H9 (cell line): ENCODE results near the gene IST1. TPM values are rescaled to one million over a fixed set of nuclear protein-coding genes. Genes with fewer than 3 reads are reported as not detected.

Experiments used
- DNase-seq: peaks from one replicate; pipeline ENCODE4 v3.0.0-alpha.2; 2017
- H2AFZ ChIP-seq: one replicate; pipeline ENCODE4 v1.6.1; 2013; ENCODE audit warnings: mild to moderate bottlenecking, low read length, control low read depth, moderate library complexity
- H2AK5ac ChIP-seq: 2 replicates; pipeline ENCODE4 v1.6.1; 2013; ENCODE audit warnings: low read length, control low read depth, mixed read lengths; ENCODE audit not compliant: insufficient read length
- H2BK120ac ChIP-seq: one replicate; pipeline ENCODE4 v1.6.1; 2013; ENCODE audit warnings: low read depth, mild to moderate bottlenecking, low read length, control low read depth, inconsistent platforms; ENCODE audit not compliant: poor library complexity, severe bottlenecking
- H2BK12ac ChIP-seq: 2 replicates; pipeline ENCODE4 v1.6.1; 2013; ENCODE audit warnings: low read length, control low read depth, mixed read lengths, low read depth; ENCODE audit not compliant: insufficient read length
- H2BK15ac ChIP-seq: 2 replicates; pipeline ENCODE4 v1.6.1; 2013; ENCODE audit warnings: low read depth, low read length, control low read depth
- H2BK20ac ChIP-seq: one replicate; pipeline ENCODE4 v1.6.1; 2013; ENCODE audit warnings: low read depth, mild to moderate bottlenecking, low read length, control low read depth, inconsistent platforms; ENCODE audit not compliant: poor library complexity, severe bottlenecking
- H2BK5ac ChIP-seq: 2 replicates; pipeline ENCODE4 v1.6.1; 2013; ENCODE audit warnings: low read length, control low read depth, mixed read lengths; ENCODE audit not compliant: insufficient read length
- H3K14ac ChIP-seq: 2 replicates; pipeline ENCODE4 v1.6.1; 2013; ENCODE audit warnings: low read length, control low read depth; ENCODE audit not compliant: insufficient read depth
- H3K18ac ChIP-seq: 2 replicates; pipeline ENCODE4 v1.6.1; 2013; ENCODE audit warnings: low read depth, mild to moderate bottlenecking, mixed read lengths, low read length, control low read depth; ENCODE audit not compliant: insufficient read length
- H3K23ac ChIP-seq: 2 replicates; pipeline ENCODE4 v1.6.1; 2013; ENCODE audit warnings: low read length, control low read depth, mixed read lengths, low read depth; ENCODE audit not compliant: insufficient read length
- H3K23me2 ChIP-seq: 2 replicates; pipeline ENCODE4 v1.6.1; 2013; ENCODE audit warnings: low read depth, mild to moderate bottlenecking, mixed read lengths, low read length, control low read depth; ENCODE audit not compliant: insufficient read length, poor library complexity, severe bottlenecking
- H3K27ac ChIP-seq: 2 replicates; pipeline ENCODE4 v1.5.1; 2013; ENCODE audit warnings: low read length, control low read depth, mixed read lengths, low read depth; ENCODE audit not compliant: insufficient read length
- H3K27me3 ChIP-seq: 2 replicates; pipeline ENCODE4 v1.6.1; 2013; ENCODE audit warnings: low read length, control low read depth, inconsistent platforms; ENCODE audit not compliant: insufficient read depth
- H3K4ac ChIP-seq: 2 replicates; pipeline ENCODE4 v1.6.1; 2013; ENCODE audit warnings: low read depth, mild to moderate bottlenecking, control low read depth, inconsistent platforms, low read length, moderate library complexity
- H3K4me1 ChIP-seq: 2 replicates; pipeline ENCODE4 v1.6.1; 2013; ENCODE audit warnings: low read length, control low read depth, inconsistent platforms; ENCODE audit not compliant: insufficient read depth
- H3K4me2 ChIP-seq: 2 replicates; pipeline ENCODE4 v1.6.1; 2013; ENCODE audit warnings: low read length, control low read depth, mixed read lengths; ENCODE audit not compliant: insufficient read length, insufficient read depth
- H3K56ac ChIP-seq: 2 replicates; pipeline ENCODE4 v1.6.1; 2013; ENCODE audit warnings: low read depth, mild to moderate bottlenecking, mixed read lengths, low read length, control low read depth; ENCODE audit not compliant: insufficient read length
- H3K79me1 ChIP-seq: 2 replicates; pipeline ENCODE4 v1.6.1; 2013; ENCODE audit warnings: low read depth, mild to moderate bottlenecking, moderate library complexity, low read length, control low read depth, inconsistent platforms; ENCODE audit not compliant: insufficient read depth, poor library complexity, severe bottlenecking
- H3K79me2 ChIP-seq: 2 replicates; pipeline ENCODE4 v1.6.1; 2013; ENCODE audit warnings: low read length, control low read depth, inconsistent platforms; ENCODE audit not compliant: insufficient read depth
- H3K9ac ChIP-seq: 2 replicates; pipeline ENCODE4 v1.6.1; 2013; ENCODE audit warnings: low read length, control low read depth, mixed read lengths; ENCODE audit not compliant: insufficient read length; ENCODE audit errors: extremely low read depth
- H3K9me3 ChIP-seq: one replicate; pipeline ENCODE4 v1.6.1; 2013; ENCODE audit warnings: low read depth, low read length, inconsistent platforms; ENCODE audit not compliant: control insufficient read depth
- H3T11ph ChIP-seq: one replicate; pipeline ENCODE4 v1.6.1; 2013; ENCODE audit warnings: mild to moderate bottlenecking, low read length, control low read depth, inconsistent platforms
- H4K20me1 ChIP-seq: one replicate; pipeline ENCODE4 v1.6.1; 2013; ENCODE audit not compliant: control insufficient read depth, insufficient read length, insufficient read depth
- H4K5ac ChIP-seq: 2 replicates; pipeline ENCODE4 v1.6.1; 2013; ENCODE audit warnings: low read depth, mild to moderate bottlenecking, mixed read lengths, low read length, control low read depth; ENCODE audit not compliant: insufficient read length
- H4K8ac ChIP-seq: replicated peaks from 2 replicates; pipeline ENCODE4 v1.6.1; 2013; ENCODE audit warnings: low read length, control low read depth, mixed read lengths, low read depth; ENCODE audit not compliant: insufficient read length
- H4K91ac ChIP-seq: 2 replicates; pipeline ENCODE4 v1.6.1; 2013; ENCODE audit warnings: low read depth, mild to moderate bottlenecking, moderate library complexity, mixed read lengths, low read length, control low read depth; ENCODE audit not compliant: insufficient read length
- H3K27ac Mint-ChIP-seq, 3 experiments: 2 replicates in 2 of 3; 3 replicates in 1 of 3; pipeline ENCODE4 v1.8.0; 2020 to 2021; ENCODE audit warnings: mixed read lengths in 3 of 3, mild to moderate bottlenecking in 1 of 3, moderate library complexity in 1 of 3
- H3K27me3 Mint-ChIP-seq: 2 replicates; pipeline ENCODE4 v1.8.0; 2021; ENCODE audit warnings: low read depth, mild to moderate bottlenecking, moderate library complexity, mixed read lengths
- H3K36me3 Mint-ChIP-seq, 3 experiments: 2 replicates in 2 of 3; 3 replicates in 1 of 3; pipeline ENCODE4 v1.8.0; 2020 to 2021; ENCODE audit warnings: low read depth in 3 of 3, mixed read lengths in 3 of 3; ENCODE audit not compliant: insufficient read depth in 1 of 3
- H3K4me1 Mint-ChIP-seq, 2 experiments: 2 replicates each; pipeline ENCODE4 v1.8.0; 2020; ENCODE audit warnings: mixed read lengths in 2 of 2
- H3K4me3 Mint-ChIP-seq, 2 experiments: 2 replicates in 1 of 2; 3 replicates in 1 of 2; pipeline ENCODE4 v1.8.0; 2020 to 2021; ENCODE audit warnings: mild to moderate bottlenecking in 2 of 2, mixed read lengths in 2 of 2, moderate library complexity in 1 of 2
- H3K9me3 Mint-ChIP-seq, 2 experiments: 2 replicates in 1 of 2; 3 replicates in 1 of 2; pipeline ENCODE4 v1.8.0; 2020; ENCODE audit warnings: mild to moderate bottlenecking in 2 of 2, mixed read lengths in 2 of 2, moderate library complexity in 1 of 2
- CTCF ChIP-seq: fragments of 200-600 bp; sonication (generic); conservative IDR thresholded peaks from 3 replicates; pipeline ENCODE4 v1.8.0; 2021; ENCODE audit warnings: antibody characterized with exemption, mild to moderate bottlenecking
- WGBS: extraction: QIAGEN DNeasy Blood & Tissue Kit; methylation state at CpG from one replicate; pipeline ENCODE4 v1.1.7; 2013; ENCODE audit warnings: missing lambda C conversion rate, low lambda C conversion rate, mixed read lengths; ENCODE audit not compliant: insufficient read length; ENCODE audit errors: extremely low coverage; 5-methylcytosine and 5-hydroxymethylcytosine counted together
- total RNA-seq: library from RNA; stranded (reverse); gene quantifications from 2 replicates; pipeline ENCODE4 v1.2.1, GENCODE V29; 2021

Gene IST1
- total RNA-seq, 1 experiment from 2014 or later = 263 TPM

- no peaks in the 10 kb centered on the region for H3K79me2 ChIP-seq
- H3K23me2 ChIP-seq = no peaks in the 10 kb centered on the region
- no peak overlapping the region for H3K56ac ChIP-seq
- no peaks in the 10 kb centered on the region for H3K27me3 ChIP-seq
- Mint-ChIP-seq H3K36me3 (no peaks in the 10 kb centered on the region), H3K4me1 (no peaks in the 10 kb centered on the region), H3K27me3 (no peaks in the 10 kb centered on the region), H3K27ac (no peak overlapping the region), H3K4me3 (no peak overlapping the region), H3K9me3 (no peaks in the 10 kb centered on the region)
- no peak overlapping the region for H3K4me2 ChIP-seq
- WGBS = no CpG with 5 or more reads among the region's 2 CpGs
- H3K14ac ChIP-seq = no peak overlapping the region
- no peak overlapping the region for H2BK120ac ChIP-seq
- H3T11ph ChIP-seq = no peak overlapping the region
- H2AK5ac ChIP-seq = no peak overlapping the region
- H4K8ac ChIP-seq = no peak overlapping the region
- H2BK5ac ChIP-seq = no peak overlapping the region
- no peak overlapping the region for H2BK12ac ChIP-seq
- H4K20me1 ChIP-seq = no peaks in the 10 kb centered on the region
- H3K79me1 ChIP-seq = no peaks in the 10 kb centered on the region
- no peak overlapping the region for H3K18ac ChIP-seq
- H3K9ac ChIP-seq = no peak overlapping the region
- no peaks in the 10 kb centered on the region for H3K9me3 ChIP-seq
- no peaks in the 10 kb centered on the region for H3K4me1 ChIP-seq
- H3K23ac ChIP-seq = no peak overlapping the region
- no peak overlapping the region for H4K91ac ChIP-seq
- TF ChIP-seq CTCF = no peak
- no peak overlapping the region for H4K5ac ChIP-seq
- no peak overlapping the region for H3K27ac ChIP-seq
- H2BK15ac ChIP-seq = no peak overlapping the region
- DNase-seq = no peak
- no peak overlapping the region for H3K4ac ChIP-seq
- no peak overlapping the region for H2AFZ ChIP-seq
- H2BK20ac ChIP-seq = no peak overlapping the region
These were observed 74.0 kb downstream of the IST1 start for GRCh38 chr16:71969353-71969752.
